ENCODE results near the gene SPTLC3.

The SPTLC3 gene

DNA sequence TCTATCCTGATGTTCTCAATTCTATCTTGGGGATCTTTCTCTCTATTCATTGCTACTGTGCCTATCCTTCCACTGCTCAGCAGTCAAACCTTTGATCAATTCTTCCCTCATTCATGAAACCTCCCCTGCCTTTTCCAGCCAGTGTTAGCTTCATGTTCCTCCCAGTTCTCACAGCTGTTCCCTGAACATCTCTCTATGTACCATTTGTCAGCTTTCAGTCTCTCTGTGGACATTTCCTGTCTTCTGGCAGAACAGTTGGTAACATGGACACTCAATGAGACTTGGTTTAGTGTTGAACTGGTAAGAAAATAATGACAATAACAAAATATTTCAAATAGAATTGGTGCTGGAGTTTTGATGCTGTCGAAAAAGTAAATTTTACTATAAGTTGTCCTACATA is 26.2 kb downstream of the SPTLC3 start:
- DNase-seq: no peak

DNA sequence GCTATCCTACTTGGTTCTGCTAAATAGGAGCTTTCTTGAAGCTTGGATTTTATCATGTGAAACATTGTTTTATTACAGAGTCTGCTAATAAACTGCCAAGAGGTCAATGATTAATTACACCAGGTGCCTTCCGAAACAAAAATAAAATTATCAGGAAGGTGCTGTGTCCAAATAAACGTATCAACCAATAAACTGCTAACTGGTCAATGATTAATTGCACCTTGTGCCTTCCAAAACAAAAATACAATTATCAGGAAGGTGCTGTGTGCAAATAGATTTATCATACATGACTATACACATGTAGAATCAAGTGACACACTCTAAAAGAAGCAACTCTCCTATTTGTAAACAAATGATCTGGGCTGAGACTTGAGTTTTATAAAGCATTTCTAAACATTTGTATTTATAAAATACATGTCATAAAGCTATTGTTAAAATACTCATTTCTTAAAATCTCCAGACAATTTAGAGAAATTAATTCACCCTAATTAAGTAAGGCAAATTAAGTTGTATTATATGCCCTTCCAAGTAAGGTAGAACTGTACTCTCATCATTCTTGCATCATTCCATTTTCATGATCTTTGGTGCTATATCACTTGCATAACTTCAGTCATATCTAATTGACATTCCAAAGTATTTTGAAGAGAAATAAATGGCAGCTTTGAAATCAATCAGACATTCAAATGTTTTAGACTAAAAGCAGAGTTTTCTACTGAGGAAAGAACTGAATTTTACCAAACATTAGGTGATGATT is 26.8 kb downstream of the SPTLC3 start:
- no peak for DNase-seq

DNA sequence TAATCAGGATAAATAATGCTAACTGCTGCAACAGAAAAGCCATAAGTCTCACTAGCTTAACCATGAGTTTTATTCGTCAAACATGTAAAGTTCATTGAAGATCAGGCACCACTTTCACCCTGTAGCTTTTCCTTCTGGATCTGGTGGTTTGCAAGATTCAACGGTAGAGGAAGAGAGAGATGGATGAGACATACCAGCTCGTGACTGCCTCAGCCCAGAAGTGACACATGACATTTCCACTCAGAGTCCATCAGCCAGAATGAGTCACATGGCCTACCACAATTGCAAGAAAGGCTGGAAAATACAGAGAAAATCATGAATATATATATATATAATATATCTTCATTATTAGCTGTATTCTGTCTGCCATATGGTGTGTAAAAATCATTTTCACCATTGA is 29.0 kb downstream of the SPTLC3 start:
- DNase-seq: no peak

- DNase-seq: no peak
These were observed 33.0 kb downstream of the SPTLC3 start for GRCh38 chr20:13041574-13042457.

GRCh38 chr20:13042458-13042794 is 33.7 kb downstream of the SPTLC3 start:
- no peak for DNase-seq

DNA sequence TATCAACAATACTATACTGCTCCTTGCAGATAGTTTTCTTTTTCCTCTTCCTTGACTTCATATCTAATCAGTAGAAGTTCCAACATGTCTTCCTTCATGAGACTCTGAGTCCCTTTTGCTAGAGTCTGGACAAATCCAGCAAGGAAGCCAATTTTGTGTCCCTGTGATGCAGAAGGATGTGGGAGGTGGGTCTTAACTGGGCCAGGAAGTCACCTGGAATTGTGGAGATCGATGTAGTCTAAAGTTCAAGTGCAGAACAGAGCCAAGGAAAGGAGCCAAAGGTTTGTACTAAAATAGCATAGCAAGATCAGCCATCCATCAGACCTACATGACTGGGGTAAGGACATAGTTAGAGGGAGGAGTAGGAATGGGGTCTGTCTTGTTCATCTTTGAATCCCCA is 37.6 kb downstream of the SPTLC3 start:
- no peak for DNase-seq

GRCh38 chr20:13054011-13054410 is 45.2 kb downstream of the SPTLC3 start:
- DNase-seq: no peak

DNA sequence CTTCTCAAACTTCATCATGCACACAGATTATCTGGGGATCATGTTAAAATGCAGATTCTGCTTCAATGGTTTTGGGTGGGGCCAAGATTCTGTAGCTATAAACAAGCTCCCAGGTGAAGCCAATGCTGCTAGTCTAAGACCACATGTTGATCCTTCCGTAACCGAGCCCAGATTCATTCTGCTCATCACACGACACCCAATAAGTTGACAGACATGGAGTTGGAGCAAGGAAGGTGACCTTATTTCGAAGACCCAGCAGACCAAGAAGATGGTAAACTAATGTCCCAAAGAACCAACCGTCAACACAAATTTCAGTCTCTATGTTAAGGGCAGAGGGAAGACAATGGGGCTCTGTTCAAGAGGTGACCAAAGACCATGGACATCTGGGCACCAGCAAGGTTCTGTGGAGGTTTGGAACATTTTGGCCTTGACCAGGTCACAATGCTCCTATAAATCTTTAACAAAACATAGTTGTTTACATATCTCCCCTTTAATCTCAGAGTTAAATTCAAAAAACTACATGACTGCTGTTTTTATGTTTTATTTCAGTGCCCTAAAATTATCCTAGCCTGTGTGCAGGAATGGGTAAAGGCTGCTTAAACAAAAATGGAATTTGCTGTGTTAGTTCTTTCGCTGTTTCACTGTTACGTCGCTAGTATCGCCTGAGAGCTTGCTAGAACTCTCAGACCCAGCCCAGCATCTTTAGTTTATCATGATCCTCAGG is 50.1 kb downstream of the SPTLC3 start:
- DNase-seq: no peak

- DNase-seq: no peak
These were observed 50.8 kb downstream of the SPTLC3 start for GRCh38 chr20:13059398-13060136.

DNA sequence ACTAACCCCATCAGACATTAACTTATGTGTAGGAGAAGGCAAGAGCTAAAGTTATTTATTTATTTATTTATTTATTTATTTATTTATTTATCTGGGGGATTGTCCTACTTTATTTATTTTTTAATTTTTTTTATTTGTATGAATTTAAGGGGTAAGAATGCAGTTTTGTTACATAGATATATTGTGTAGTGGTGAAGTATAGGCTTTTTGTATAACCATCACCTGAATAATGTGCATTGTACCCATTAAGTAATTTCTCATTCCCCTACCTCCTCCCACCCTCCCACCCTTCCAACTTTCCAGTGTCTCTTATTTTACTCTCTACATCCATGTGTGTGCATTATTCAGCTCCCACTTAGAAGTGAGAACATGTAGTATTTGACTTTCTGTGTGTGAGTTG is 51.6 kb downstream of the SPTLC3 start:
- no peak for DNase-seq

- no peak for DNase-seq
These were observed 52.6 kb downstream of the SPTLC3 start for GRCh38 chr20:13061381-13061780.

- DNase-seq: no peak
These were observed 54.0 kb downstream of the SPTLC3 start for GRCh38 chr20:13062789-13063188.

GRCh38 chr20:13068336-13068735 is 59.6 kb downstream of the SPTLC3 start:
- DNase-seq: no peak

DNA sequence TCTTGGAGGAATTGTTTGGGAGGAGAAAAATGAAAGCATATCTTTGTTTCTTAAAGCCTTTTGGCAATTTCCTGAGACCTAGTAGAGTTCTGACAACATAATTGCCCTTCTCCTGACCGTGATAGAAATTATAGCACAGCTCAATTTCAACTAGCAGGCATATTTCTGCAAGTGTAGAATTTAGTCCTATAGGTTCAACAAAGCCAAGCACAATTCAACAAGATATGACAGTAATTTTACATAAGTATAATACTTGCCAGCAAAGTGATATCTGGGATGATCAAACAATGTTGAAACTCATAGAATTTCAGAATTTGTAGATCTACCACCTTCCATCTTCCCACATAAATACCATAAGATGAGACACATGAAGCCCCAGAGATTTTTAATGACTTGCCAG is 73.1 kb downstream of the SPTLC3 start:
- DNase-seq: no peak

- DNase-seq: no peak
These were observed 73.6 kb downstream of the SPTLC3 start for GRCh38 chr20:13082378-13082777.

DNA sequence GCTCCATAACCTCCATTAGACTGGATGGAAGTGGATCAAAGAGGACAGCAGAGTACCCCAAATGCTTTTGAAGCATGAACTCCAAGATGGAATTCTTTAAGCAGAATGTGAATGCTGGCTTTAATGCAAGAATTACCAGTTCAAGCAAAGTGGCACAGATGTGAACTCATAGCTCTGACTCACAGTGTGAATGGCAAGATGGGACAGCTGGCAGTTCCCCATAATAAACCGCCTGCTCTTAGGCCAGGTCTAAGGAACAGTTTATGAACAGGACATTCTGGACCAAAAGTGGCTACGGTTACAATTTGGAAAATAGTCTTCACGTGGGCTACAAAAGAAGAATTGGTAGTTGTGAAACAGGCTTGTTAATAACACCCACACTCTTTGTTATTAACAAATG is 76.5 kb downstream of the SPTLC3 start:
- DNase-seq: no peak

- DNase-seq: no peak
These were observed 81.2 kb downstream of the SPTLC3 start for GRCh38 chr20:13089950-13090469.

GRCh38 chr20:13092111-13092510 is 83.3 kb downstream of the SPTLC3 start:
- no peak for DNase-seq

- no peak for DNase-seq
These were observed 86.2 kb downstream of the SPTLC3 start for GRCh38 chr20:13094976-13095375.

DNA sequence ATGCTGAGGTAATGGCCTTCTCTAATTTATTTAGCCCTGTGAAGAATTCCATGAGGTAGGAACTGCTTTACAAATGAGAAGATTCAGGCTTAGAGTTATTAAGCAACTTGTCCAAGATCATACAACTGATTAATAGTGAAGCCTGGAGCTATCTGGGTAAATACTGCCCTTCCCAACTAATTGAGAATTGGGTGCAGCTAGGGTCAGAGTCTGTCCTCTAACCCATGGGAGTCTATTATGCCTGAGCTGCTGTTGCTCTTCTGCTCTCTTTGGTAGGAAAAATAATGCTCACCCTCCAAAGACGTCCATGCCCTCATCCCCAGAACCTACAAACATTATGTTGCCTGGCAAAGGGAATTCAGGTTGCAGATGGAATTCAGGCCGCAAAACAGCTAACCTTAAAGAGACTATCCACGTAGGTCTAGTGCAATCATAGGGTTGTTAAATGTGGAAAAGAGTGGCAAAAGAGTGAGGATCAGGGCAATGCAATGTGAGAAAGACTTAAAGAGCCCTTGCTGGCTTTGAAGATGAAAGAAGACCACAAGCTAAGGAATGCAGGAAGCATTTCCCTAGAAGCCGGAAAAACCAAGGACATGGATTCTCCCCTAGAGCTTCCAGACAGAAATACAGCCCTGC is 90.1 kb downstream of the SPTLC3 start:
- DNase-seq: no peak

DNA sequence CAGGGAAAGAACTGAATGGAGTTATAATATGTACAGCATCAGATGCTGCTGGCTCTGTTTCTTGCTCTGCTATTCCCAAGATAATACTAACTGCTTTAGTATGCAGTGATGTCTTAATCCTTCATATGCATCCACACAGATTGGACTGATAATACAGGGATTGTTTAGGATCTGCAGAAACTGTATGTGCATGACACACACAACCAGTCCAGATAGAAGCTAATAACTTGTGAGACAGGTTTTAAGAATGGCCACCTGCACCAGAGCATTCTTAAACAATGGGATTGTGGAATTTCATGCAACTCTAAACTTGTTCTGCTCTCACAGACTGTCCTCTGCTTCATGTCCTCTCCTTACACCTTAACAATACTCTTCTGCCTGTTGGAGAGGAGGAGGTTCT is 90.9 kb downstream of the SPTLC3 start:
- DNase-seq: no peak

DNA sequence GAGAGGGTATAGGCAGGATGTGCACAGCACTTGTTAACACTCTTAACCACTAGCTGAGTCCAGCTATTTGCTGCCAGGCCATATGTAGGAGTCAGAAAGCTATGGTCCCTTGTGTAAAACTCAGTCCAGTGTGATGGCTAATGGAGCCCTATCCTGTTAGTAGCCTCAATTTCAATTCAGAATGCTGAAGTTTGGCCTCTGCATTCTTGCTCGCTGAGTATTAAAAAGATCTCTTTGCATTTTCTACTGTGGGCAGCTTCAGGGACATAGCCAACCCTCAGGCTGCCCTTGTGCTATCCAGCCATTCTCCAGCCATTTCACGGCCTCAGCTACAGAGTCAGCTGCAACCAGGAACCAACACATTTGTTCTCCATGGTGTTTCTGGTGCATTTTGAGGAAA is 92.5 kb downstream of the SPTLC3 start:
- no peak for DNase-seq

Measured in femur (tissue), 1 donor.